ENCODE data around the gene ILF2.

ILF2 gene

DNA sequence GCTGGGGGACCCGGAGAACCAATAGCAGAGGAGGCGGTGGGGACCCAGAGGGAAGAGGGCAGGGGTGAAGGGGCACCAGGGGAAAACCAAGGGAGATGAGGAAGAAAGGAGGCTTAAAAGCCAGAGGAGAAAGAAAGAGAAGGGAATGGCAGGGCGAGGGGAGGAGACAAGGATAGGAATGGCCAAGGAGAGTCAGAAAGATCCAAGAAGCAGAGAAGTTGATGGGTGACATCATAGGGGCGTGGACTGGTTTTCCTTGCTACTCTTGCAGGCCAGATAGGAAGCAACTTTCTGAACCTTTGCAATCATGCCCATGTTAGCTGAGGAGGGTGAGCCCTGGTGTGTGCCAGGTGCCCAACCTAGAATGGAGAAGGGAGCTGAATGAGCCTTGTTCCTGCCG, 13.1 kb upstream of the ILF2 start:
- peaks cover 24% of the 10 kb centered on the region for H3K27me3 ChIP-seq (replicated peaks)
- no peaks in the 10 kb centered on the region for H3K36me3 ChIP-seq (replicated peaks)
- H3K27ac ChIP-seq = no peak overlapping the region
- no peak for DNase-seq
- in situ Hi-C loops (cut with HindIII; ENCODE audit: low pct_ligation_motif_present, low sequenced_read_pairs) = no loop called here
- H3K4me3 ChIP-seq (ENCODE audit: low read depth, low read length) = no peak overlapping the region
- TF ChIP-seq, protein P1, sequence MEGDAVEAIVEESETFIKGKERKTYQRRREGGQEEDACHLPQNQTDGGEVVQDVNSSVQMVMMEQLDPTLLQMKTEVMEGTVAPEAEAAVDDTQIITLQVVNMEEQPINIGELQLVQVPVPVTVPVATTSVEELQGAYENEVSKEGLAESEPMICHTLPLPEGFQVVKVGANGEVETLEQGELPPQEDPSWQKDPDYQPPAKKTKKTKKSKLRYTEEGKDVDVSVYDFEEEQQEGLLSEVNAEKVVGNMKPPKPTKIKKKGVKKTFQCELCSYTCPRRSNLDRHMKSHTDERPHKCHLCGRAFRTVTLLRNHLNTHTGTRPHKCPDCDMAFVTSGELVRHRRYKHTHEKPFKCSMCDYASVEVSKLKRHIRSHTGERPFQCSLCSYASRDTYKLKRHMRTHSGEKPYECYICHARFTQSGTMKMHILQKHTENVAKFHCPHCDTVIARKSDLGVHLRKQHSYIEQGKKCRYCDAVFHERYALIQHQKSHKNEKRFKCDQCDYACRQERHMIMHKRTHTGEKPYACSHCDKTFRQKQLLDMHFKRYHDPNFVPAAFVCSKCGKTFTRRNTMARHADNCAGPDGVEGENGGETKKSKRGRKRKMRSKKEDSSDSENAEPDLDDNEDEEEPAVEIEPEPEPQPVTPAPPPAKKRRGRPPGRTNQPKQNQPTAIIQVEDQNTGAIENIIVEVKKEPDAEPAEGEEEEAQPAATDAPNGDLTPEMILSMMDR (IDR thresholded peaks at IDR 0.05; ENCODE audit: low read depth, low read length, missing control alignments) = no peak

DNA sequence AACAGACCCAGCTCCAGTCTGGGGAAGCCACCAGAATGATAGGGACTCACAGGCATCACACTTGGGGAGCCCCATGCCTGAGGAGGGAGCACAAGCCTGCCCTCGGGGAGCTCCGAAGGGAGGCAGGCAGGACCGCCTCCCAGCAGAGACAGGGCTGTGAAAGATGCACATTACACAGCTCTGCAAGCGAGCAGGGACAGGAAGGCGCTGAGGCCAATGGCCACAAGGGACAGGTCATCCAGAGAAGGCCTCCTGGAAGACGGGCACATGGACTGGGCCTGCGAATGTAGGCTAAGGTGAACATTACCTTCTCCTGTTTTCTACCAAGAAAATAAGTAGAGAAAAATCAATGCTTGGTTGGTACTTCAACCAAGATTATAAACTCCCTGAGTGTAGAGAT, 11.9 kb upstream of the ILF2 start:
- Histone ChIP-seq H3K4me3 (ENCODE audit: low read depth, low read length) (no peak overlapping the region), H3K27ac (no peak overlapping the region), H3K36me3 (replicated peaks) (no peaks in the 10 kb centered on the region), H3K27me3 (replicated peaks) (peaks cover 33% of the 10 kb centered on the region)
- in situ Hi-C loops (cut with HindIII; ENCODE audit: low pct_ligation_motif_present, low sequenced_read_pairs) = no loop called here
- DNase-seq = no peak
- TF ChIP-seq, protein P1 (IDR thresholded peaks at IDR 0.05; ENCODE audit: low read depth, low read length, missing control alignments) = no peak

DNA sequence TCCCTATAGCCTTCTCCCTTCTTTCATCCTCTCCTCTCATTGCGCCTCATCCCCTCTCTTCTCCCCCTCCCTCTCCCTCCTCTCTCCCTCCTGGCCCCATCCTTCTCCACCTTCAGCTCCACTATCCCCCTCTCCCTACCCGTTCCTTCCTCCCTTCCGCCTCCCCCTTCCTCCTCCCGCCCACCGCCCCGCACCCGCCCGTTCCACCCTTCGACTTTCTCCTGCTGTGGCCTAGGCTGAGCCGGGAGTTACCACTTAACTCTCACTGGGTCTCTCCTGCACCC, 9.3 kb upstream of the ILF2 start:
- Histone ChIP-seq H3K4me3 (ENCODE audit: low read depth, low read length) (no peak overlapping the region), H3K27me3 (replicated peaks) (peaks cover 33% of the 10 kb centered on the region), H3K27ac (no peak overlapping the region), H3K36me3 (replicated peaks) (no peaks in the 10 kb centered on the region)
- in situ Hi-C loops (cut with HindIII; ENCODE audit: low pct_ligation_motif_present, low sequenced_read_pairs) = no loop called here
- TF ChIP-seq, protein P1 (IDR thresholded peaks at IDR 0.05; ENCODE audit: low read depth, low read length, missing control alignments) = no peak
- no peak for DNase-seq

DNA sequence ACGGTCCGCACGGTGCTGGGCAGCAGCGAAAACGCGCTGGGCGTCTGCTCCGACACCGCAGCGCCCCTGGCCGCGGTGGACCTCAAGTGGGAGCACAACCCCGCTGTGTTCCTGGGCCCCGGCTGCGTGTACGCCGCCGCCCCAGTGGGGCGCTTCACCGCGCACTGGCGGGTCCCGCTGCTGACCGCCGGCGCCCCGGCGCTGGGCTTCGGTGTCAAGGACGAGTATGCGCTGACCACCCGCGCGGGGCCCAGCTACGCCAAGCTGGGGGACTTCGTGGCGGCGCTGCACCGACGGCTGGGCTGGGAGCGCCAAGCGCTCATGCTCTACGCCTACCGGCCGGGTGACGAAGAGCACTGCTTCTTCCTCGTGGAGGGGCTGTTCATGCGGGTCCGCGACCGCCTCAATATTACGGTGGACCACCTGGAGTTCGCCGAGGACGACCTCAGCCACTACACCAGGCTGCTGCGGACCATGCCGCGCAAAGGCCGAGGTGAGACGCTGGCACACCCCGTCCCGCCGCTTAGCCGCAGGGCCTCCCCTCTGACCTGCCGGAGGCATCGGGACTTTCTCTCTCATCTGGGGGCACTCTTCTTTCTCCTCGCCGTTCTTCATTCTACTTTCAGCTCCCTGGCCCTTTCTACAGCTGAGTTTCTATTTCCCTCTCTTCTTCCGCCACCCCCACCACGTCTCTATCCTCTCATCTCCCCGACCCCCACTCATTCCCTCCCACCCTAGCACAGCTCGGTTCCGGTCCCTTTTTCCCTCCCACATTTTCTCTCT, 8.7 kb upstream of the ILF2 start:
- TF ChIP-seq, protein P1 (IDR thresholded peaks at IDR 0.05; ENCODE audit: low read depth, low read length, missing control alignments) = peak; percentile 47
- Histone ChIP-seq H3K27me3 (replicated peaks) (peaks cover 33% of the 10 kb centered on the region), H3K27ac (no peak overlapping the region), H3K36me3 (replicated peaks) (no peaks in the 10 kb centered on the region), H3K4me3 (ENCODE audit: low read depth, low read length) (peak overlapping the region; percentile 26)
- DNase-seq = no peak
- in situ Hi-C loops (cut with HindIII; ENCODE audit: low pct_ligation_motif_present, low sequenced_read_pairs) = no loop called here

DNA sequence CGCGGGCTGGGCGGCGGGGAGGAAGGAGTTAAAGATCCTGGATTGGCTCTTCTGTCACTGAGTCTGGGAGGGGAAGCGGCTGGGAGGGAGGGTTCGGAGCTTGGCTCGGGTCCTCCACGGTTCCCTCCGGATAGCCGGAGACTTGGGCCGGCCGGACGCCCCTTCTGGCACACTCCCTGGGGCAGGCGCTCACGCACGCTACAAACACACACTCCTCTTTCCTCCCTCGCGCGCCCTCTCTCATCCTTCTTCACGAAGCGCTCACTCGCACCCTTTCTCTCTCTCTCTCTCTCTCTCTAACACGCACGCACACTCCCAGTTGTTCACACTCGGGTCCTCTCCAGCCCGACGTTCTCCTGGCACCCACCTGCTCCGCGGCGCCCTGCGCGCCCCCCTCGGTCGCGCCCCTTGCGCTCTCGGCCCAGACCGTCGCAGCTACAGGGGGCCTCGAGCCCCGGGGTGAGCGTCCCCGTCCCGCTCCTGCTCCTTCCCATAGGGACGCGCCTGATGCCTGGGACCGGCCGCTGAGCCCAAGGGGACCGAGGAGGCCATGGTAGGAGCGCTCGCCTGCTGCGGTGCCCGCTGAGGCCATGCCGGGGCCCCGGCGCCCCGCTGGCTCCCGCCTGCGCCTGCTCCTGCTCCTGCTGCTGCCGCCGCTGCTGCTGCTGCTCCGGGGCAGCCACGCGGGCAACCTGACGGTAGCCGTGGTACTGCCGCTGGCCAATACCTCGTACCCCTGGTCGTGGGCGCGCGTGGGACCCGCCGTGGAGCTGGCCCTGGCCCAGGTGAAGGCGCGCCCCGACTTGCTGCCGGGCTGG, 7.9 kb upstream of the ILF2 start, which contains the start of gene NPR1:
TSS of gene NPR1 (plus strand) at position 170 of the 818 bp plus-strand sequence. CDS start at position 591, 421 bp downstream.
- DNase-seq = no peak
- in situ Hi-C loops (cut with HindIII; ENCODE audit: low pct_ligation_motif_present, low sequenced_read_pairs) = no loop called here
- peak within 1 kb of the TSS; percentile 32 for H3K4me3 ChIP-seq (ENCODE audit: low read depth, low read length)
- no peak within 1 kb of the TSS for H3K27ac ChIP-seq
- peaks cover 33% of the 10 kb centered on the region for H3K27me3 ChIP-seq (replicated peaks)
- H3K36me3 ChIP-seq (replicated peaks) = no peaks in the 10 kb centered on the region
- TF ChIP-seq, protein P1 (IDR thresholded peaks at IDR 0.05; ENCODE audit: low read depth, low read length, missing control alignments) = no peak
